Uterus (tissue), 4 donors: ENCODE results near the gene PHPT1. TPM values are rescaled to one million over a fixed set of nuclear protein-coding genes. Genes with fewer than 3 reads are reported as not detected.
"Not testable (repeated sequence)": the region's sequence is repeated elsewhere in the genome, so short reads cannot be mapped to it uniquely, and the experiment has no call there.

Experiments used
- DNase-seq, 2 donors: peaks; one replicate each; pipeline ENCODE4 v3.0.0-alpha.2; 2019 to 2020
- H3K27ac ChIP-seq, 2 donors: fragments of 200-600 bp; sonication (generic); 1 replicate in 1 of 2; 2 replicates in 1 of 2; pipeline ENCODE4 v1.5.1; 2016 to 2018
- H3K27me3 ChIP-seq, 2 donors: fragments of 200-600 bp; sonication (generic); one replicate each; pipeline ENCODE4 v1.5.1; 2018 to 2019; ENCODE audit warnings: control low read depth in 1 of 2
- H3K36me3 ChIP-seq, 2 donors: fragments of 200-600 bp; sonication (generic); one replicate each; pipeline ENCODE4 v1.5.1; 2019; ENCODE audit warnings: control low read depth in 1 of 2
- H3K4me1 ChIP-seq, 2 donors: fragments of 200-600 bp; sonication (generic); one replicate each; pipeline ENCODE4 v1.5.1; 2018 to 2019; ENCODE audit warnings: control low read depth in 1 of 2
- H3K4me3 ChIP-seq, 2 donors: fragments of 200-600 bp; sonication (generic); 1 replicate in 1 of 2; 2 replicates in 1 of 2; pipeline ENCODE4 v1.5.1; 2018 to 2019; ENCODE audit warnings: mild to moderate bottlenecking in 1 of 2
- H3K9me3 ChIP-seq, 2 donors: fragments of 200-600 bp; sonication (generic); one replicate each; pipeline ENCODE4 v1.5.1; 2019; ENCODE audit warnings: control low read depth in 1 of 2
- POLR2A ChIP-seq, 2 donors: fragments of 450-650 bp; IDR thresholded peaks; one replicate each; pipeline ENCODE4 v1.6.1; 2016; ENCODE audit warnings: antibody characterized with exemption in 2 of 2, mild to moderate bottlenecking in 1 of 2, moderate library complexity in 1 of 2
- intact Hi-C: fragments of 100-400 bp; cut with DNase I; formaldehyde crosslinking; loops from one replicate; pipeline ENCODE4 v1.15.1; 2023; ENCODE audit warnings: low total_unique reads
- total RNA-seq, 4 donors: library from RNA; depleted of rRNA in 3 of 4; stranded (reverse); fragments of >200 nt in 3 of 4; gene quantifications; one replicate each; pipeline versions ENCODE4 v1.1.0 to v1.2.4, GENCODE V29; 2014 to 2023
- TF ChIP-seq, protein P1 (sequence below), 4 experiments: fragments of 200-600 bp in 2 of 4; fragments of 450-650 bp in 2 of 4; sonication (generic) in 2 of 4; IDR thresholded peaks; one replicate each; pipeline ENCODE4 v1.5.1; 2016 to 2019; ENCODE audit warnings: antibody characterized with exemption in 4 of 4, mild to moderate bottlenecking in 2 of 4, moderate library complexity in 1 of 4
- donor health status: DM: yes; HTN: yes; CAD: no.

The PHPT1 gene
- total RNA-seq, 4 donors from 2014 or later, result 12.4 to 55.5 (median 31.4) TPM

DNA sequence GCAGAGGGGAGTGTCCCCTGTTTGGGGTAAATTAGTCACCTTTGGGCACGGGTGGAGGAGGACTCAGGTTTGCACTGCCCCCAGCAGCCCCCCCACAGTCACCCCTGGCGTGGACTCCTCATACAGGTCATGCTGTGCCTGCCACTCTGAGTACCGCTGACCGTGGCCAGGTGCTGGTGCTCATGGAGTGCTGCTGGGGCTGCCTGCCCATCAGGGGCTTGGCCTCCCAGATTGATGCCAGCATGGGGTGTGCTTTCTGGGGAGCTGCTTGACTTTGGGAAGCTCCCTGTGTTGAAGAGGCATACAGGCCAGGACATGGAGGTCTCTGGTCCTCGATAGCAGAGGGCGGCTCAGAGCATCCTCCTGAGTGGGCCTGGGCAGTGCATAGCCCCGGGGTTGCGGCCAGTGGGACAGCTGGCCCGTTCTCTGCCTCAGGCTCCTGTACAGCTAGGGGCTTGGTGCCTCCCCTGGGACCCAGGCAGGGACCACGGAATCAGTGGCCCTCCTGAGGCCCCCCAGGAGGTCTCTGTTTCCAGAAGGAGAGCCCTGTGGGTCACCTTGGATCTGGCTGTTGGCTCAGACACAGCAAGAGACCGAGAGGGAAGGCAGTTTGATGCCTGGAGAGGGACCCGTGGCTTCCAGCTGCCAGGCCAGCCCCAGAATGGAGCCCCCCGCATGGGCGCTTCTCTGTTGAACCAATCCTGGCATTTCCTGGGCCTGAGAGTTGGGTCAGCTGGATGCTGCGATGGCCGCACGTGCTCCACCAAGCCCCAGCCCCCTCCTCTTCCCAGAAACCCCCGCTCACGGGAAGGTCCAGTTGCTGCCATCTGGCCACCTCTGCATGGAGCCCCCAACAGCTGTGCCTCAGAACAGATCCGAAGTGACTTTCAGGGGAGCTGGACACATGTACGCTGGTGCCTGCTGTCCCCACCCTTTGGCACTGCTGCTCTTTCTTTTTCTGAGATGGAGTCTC is 13.0 kb upstream of the PHPT1 start:
- H3K4me3 ChIP-seq, result no peak overlapping the region
- TF ChIP-seq POLR2A (IDR thresholded peaks at IDR 0.05), result no peak
- TF ChIP-seq, protein P1, sequence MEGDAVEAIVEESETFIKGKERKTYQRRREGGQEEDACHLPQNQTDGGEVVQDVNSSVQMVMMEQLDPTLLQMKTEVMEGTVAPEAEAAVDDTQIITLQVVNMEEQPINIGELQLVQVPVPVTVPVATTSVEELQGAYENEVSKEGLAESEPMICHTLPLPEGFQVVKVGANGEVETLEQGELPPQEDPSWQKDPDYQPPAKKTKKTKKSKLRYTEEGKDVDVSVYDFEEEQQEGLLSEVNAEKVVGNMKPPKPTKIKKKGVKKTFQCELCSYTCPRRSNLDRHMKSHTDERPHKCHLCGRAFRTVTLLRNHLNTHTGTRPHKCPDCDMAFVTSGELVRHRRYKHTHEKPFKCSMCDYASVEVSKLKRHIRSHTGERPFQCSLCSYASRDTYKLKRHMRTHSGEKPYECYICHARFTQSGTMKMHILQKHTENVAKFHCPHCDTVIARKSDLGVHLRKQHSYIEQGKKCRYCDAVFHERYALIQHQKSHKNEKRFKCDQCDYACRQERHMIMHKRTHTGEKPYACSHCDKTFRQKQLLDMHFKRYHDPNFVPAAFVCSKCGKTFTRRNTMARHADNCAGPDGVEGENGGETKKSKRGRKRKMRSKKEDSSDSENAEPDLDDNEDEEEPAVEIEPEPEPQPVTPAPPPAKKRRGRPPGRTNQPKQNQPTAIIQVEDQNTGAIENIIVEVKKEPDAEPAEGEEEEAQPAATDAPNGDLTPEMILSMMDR (IDR thresholded peaks at IDR 0.05), result no peak
- H3K4me1 ChIP-seq, result no peaks in the 10 kb centered on the region
- DNase-seq, result no peak
- H3K27me3 ChIP-seq, result no peaks in the 10 kb centered on the region
- no peak overlapping the region for H3K27ac ChIP-seq
- intact Hi-C loops, result no loop called here
- no peaks in the 10 kb centered on the region for H3K36me3 ChIP-seq
- no peaks in the 10 kb centered on the region for H3K9me3 ChIP-seq

DNA sequence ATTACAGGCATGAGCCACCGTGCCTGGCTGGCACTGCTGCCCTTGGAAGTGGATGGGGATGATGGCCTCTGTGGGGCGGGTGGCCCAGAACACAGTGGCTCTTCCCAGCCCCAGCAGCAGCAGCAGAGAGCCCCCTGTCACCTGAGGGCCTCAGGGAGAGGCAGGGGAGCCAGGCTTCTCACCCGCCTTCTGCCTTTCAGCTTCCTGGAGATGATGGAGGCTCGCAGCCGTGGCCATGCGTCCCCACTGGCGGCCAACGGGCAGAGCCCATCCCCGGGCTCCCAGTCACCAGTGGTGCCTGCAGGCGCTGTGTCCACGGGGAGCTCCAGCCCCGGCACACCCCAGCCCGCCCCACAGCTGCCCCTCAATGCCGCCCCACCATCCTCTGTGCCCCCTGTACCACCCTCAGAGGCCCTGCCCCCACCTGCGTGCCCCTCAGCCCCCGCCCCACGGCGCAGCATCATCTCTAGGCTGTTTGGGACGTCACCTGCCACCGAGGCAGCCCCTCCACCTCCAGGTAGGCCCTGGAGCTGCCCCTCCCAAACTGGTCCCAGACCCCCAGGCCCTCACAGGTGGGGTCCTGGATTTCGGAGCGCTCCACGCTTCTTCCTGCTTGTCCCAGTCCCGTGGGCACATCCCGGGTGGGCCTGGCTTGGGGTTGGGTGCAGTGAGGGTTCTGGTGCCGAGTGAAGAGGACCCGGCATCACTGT is 11.9 kb upstream of the PHPT1 start:
- Histone ChIP-seq H3K27ac (no peak overlapping the region), H3K9me3 (no peaks in the 10 kb centered on the region), H3K4me3 (no peak overlapping the region), H3K36me3 (no peaks in the 10 kb centered on the region), H3K27me3 (no peaks in the 10 kb centered on the region), H3K4me1 (peaks cover 0 to 5% of the 10 kb centered on the region in 2 donors)
- intact Hi-C loops, result no loop called here
- DNase-seq, result no peak
- TF ChIP-seq POLR2A (IDR thresholded peaks at IDR 0.05), result no peak
- TF ChIP-seq, protein P1 (IDR thresholded peaks at IDR 0.05), result no peak

DNA sequence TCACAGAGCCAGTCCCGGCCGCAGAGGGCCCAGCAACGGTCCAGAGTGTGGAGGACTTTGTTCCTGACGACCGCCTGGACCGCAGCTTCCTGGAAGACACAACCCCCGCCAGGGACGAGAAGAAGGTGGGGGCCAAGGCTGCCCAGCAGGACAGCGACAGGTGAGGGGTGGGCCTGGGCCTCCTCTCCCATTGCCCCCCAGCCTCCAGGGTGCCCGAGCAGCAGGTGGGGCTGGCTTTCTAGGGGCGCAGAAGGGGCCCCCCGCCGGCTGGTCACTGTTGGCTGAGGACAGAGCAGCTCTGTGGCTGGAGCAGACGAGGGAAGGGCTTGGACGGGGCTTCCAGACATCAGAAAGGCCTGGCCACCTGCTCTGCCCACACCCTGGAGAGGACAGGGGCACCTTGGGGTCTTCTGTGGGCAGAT is 11.3 kb upstream of the PHPT1 start:
- peaks cover 0 to 10% of the 10 kb centered on the region in 2 donors for H3K4me1 ChIP-seq
- intact Hi-C loops, H3K27me3 ChIP-seq, H3K27ac ChIP-seq, DNase-seq, H3K9me3 ChIP-seq, H3K4me3 ChIP-seq, H3K36me3 ChIP-seq: not testable (repeated sequence)

DNA sequence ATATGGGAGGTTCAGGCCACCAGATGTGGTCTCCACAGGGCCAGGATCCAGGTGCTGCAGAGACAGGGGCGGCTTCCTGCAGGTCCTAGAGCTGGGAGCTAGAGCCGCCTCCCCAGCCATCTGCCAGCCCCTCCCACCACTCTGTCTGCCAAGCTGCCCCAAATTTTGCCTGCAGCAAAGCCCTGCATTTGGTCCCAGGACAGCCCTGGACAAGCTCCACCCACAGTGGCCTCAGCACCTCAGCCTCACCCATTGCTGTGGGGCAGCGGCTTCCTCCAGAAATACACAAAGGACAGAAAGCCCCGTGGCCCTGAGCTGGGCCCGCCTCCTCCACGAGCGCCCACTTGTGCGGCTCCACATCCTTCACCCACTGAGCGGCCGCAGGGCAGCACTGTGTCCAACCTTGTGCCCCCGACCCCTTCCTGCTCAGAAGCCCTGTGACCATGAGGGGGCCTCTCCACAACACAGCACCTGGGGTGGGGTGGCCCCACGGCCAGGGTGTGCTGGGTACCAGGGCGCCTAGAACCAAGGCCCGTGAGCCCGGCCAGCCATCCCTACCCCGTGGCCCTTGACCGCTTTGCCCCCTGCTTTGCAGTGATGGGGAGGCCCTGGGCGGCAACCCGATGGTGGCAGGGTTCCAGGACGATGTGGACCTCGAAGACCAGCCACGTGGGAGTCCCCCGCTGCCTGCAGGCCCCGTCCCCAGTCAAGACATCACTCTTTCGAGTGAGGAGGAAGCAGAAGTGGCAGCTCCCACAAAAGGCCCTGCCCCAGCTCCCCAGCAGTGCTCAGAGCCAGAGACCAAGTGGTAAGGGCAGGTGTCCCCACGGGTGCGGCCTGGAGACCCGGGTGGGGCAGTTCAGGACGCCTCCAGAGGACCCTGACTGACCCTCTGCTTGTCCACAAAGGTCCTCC is 10.6 kb upstream of the PHPT1 start:
- Histone ChIP-seq H3K27me3 (peaks cover 6 to 7% of the 10 kb centered on the region in 2 donors), H3K36me3 (no peaks in the 10 kb centered on the region), H3K9me3 (no peaks in the 10 kb centered on the region), H3K27ac (no peak overlapping the region), H3K4me1 (peaks cover 0 to 17% of the 10 kb centered on the region in 2 donors), H3K4me3 (no peak overlapping the region)
- TF ChIP-seq, protein P1 (IDR thresholded peaks at IDR 0.05), result no peak
- TF ChIP-seq POLR2A (IDR thresholded peaks at IDR 0.05), result no peak
- intact Hi-C loops, result no loop called here
- DNase-seq, result no peak
